Endodermal cell (in vitro differentiated cells): Measurements from ENCODE around the gene ABHD2. TPM values are rescaled to one million over a fixed set of nuclear protein-coding genes. Genes with fewer than 3 reads are reported as not detected.

Experiments used
- DNase-seq: peaks from one replicate; pipeline ENCODE4 v3.0.0-alpha.2; 2017
- H3K27ac ChIP-seq: 2 replicates; pipeline ENCODE4 v1.5.1; 2013; ENCODE audit warnings: mild to moderate bottlenecking, low read depth, low read length, moderate library complexity
- H3K27me3 ChIP-seq: 2 replicates; pipeline ENCODE4 v1.6.1; 2013; ENCODE audit warnings: mild to moderate bottlenecking, low read length, moderate library complexity; ENCODE audit not compliant: insufficient read depth, control insufficient read depth, poor library complexity, severe bottlenecking
- H3K36me3 ChIP-seq: 2 replicates; pipeline ENCODE4 v1.7.0; 2013; ENCODE audit warnings: mild to moderate bottlenecking, low read length, moderate library complexity; ENCODE audit not compliant: control insufficient read depth, insufficient read depth
- H3K4me1 ChIP-seq: one replicate; pipeline ENCODE4 v1.7.0; 2013; ENCODE audit warnings: low read length; ENCODE audit not compliant: control insufficient read depth, insufficient read depth
- H3K4me3 ChIP-seq: 2 replicates; pipeline ENCODE4 v1.5.1; 2013; ENCODE audit warnings: mild to moderate bottlenecking, low read length, moderate library complexity
- H3K9ac ChIP-seq: 2 replicates; pipeline ENCODE4 v1.6.1; 2013; ENCODE audit warnings: mild to moderate bottlenecking, low read length, moderate library complexity; ENCODE audit not compliant: poor library complexity, severe bottlenecking; ENCODE audit errors: extremely low read depth
- H3K9me3 ChIP-seq: 2 replicates; pipeline ENCODE4 v1.6.1; 2013; ENCODE audit warnings: mild to moderate bottlenecking, low read length, moderate library complexity; ENCODE audit not compliant: control insufficient read depth
- H3K27ac Mint-ChIP-seq: 2 replicates; pipeline ENCODE4 v1.8.0; 2020; ENCODE audit warnings: mixed read lengths
- H3K27me3 Mint-ChIP-seq: 2 replicates; pipeline ENCODE4 v1.8.0; 2021; ENCODE audit warnings: mild to moderate bottlenecking, mixed read lengths; ENCODE audit not compliant: insufficient read depth
- H3K36me3 Mint-ChIP-seq: 2 replicates; pipeline ENCODE4 v1.8.0; 2020; ENCODE audit warnings: low read depth, mixed read lengths
- H3K4me1 Mint-ChIP-seq: 2 replicates; pipeline ENCODE4 v1.8.0; 2020; ENCODE audit warnings: mixed read lengths
- H3K4me3 Mint-ChIP-seq: 2 replicates; pipeline ENCODE4 v1.8.0; 2020; ENCODE audit warnings: mild to moderate bottlenecking, moderate library complexity, mixed read lengths
- H3K9me3 Mint-ChIP-seq: 2 replicates; pipeline ENCODE4 v1.8.0; 2020; ENCODE audit warnings: mild to moderate bottlenecking, mixed read lengths
- WGBS, 2 experiments: methylation state at CpG; one replicate each; pipeline versions ENCODE4 v1.1.5 to v1.1.7; 2013; ENCODE audit warnings: missing lambda C conversion rate in 2 of 2, mixed read lengths in 1 of 2; ENCODE audit not compliant: insufficient coverage in 1 of 2, insufficient read length in 1 of 2; 5-methylcytosine and 5-hydroxymethylcytosine counted together
- total RNA-seq, 2 donors: library from RNA; stranded (reverse); fragmentation: NEBNext Ultra II Directional in 1 of 2; extraction: Animal tissue kit (Norgen Biotek cat#: 25700) in 1 of 2; gene quantifications; 2 replicates in 1 of 2; 3 replicates in 1 of 2; pipeline ENCODE4 v1.2.1, GENCODE V29; 2021
- TF ChIP-seq, protein P1 (sequence below): fragments of 200-600 bp; sonication (generic); conservative IDR thresholded peaks from 2 replicates; pipeline ENCODE4 v1.5.0; 2021; ENCODE audit warnings: antibody characterized with exemption, mild to moderate bottlenecking

Gene ABHD2
- total RNA-seq, 2 donors from 2014 or later = 24.1 to 26.0 TPM

- Histone ChIP-seq H3K9ac (no peak overlapping the region), H3K27me3 (no peaks in the 10 kb centered on the region), H3K4me1 (no peaks in the 10 kb centered on the region), H3K4me3 (no peak overlapping the region), H3K36me3 (no peaks in the 10 kb centered on the region), H3K9me3 (no peaks in the 10 kb centered on the region), H3K27ac (no peak overlapping the region)
- WGBS, 2 experiments = no CpG with 5 or more reads among the region's 1 CpG
- no peak overlapping the region for H3K27ac Mint-ChIP-seq
- peaks cover 3% of the 10 kb centered on the region for H3K36me3 Mint-ChIP-seq
- no peaks in the 10 kb centered on the region for H3K9me3 Mint-ChIP-seq
- no peak overlapping the region for H3K4me3 Mint-ChIP-seq
- H3K4me1 Mint-ChIP-seq = no peaks in the 10 kb centered on the region
- no peaks in the 10 kb centered on the region for H3K27me3 Mint-ChIP-seq
- TF ChIP-seq, protein P1, sequence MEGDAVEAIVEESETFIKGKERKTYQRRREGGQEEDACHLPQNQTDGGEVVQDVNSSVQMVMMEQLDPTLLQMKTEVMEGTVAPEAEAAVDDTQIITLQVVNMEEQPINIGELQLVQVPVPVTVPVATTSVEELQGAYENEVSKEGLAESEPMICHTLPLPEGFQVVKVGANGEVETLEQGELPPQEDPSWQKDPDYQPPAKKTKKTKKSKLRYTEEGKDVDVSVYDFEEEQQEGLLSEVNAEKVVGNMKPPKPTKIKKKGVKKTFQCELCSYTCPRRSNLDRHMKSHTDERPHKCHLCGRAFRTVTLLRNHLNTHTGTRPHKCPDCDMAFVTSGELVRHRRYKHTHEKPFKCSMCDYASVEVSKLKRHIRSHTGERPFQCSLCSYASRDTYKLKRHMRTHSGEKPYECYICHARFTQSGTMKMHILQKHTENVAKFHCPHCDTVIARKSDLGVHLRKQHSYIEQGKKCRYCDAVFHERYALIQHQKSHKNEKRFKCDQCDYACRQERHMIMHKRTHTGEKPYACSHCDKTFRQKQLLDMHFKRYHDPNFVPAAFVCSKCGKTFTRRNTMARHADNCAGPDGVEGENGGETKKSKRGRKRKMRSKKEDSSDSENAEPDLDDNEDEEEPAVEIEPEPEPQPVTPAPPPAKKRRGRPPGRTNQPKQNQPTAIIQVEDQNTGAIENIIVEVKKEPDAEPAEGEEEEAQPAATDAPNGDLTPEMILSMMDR = no peak
- DNase-seq = no peak
Measured at GRCh38 chr15:89097313-89097712, 9.1 kb downstream of the ABHD2 start.

DNA sequence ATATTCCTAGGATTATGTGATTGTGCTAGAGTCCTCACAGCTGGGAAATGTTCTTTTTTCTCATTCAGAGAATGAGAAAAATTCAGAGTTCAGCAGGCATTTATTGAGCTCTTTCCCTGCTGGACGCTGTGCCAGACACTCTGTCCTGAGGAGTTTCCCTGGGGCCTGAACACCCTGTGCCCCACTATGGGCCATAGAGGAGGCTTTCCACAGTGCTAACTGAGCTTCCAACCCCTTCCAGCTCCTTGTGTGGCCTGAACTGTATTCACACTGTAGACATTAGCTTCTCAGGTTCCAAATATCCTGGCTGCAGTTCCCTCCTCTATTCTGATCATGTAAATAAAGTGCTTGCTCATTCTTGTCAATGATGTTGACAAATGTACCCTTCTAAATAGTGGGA, 10.0 kb downstream of the ABHD2 start:
- H3K9me3 ChIP-seq = no peaks in the 10 kb centered on the region
- H3K36me3 Mint-ChIP-seq = peaks cover 3% of the 10 kb centered on the region
- TF ChIP-seq, protein P1 = no peak
- H3K27ac Mint-ChIP-seq = no peak overlapping the region
- H3K4me3 ChIP-seq = no peak overlapping the region
- no peaks in the 10 kb centered on the region for H3K27me3 Mint-ChIP-seq
- H3K27ac ChIP-seq = no peak overlapping the region
- no peaks in the 10 kb centered on the region for H3K27me3 ChIP-seq
- WGBS, 2 experiments = 85 to 92% methylated on average over 1 of the region's 1 CpG
- no peaks in the 10 kb centered on the region for H3K9me3 Mint-ChIP-seq
- no peaks in the 10 kb centered on the region for H3K4me1 Mint-ChIP-seq
- no peaks in the 10 kb centered on the region for H3K4me1 ChIP-seq
- H3K4me3 Mint-ChIP-seq = no peak overlapping the region
- no peak for DNase-seq
- no peaks in the 10 kb centered on the region for H3K36me3 ChIP-seq
- H3K9ac ChIP-seq = no peak overlapping the region

DNA sequence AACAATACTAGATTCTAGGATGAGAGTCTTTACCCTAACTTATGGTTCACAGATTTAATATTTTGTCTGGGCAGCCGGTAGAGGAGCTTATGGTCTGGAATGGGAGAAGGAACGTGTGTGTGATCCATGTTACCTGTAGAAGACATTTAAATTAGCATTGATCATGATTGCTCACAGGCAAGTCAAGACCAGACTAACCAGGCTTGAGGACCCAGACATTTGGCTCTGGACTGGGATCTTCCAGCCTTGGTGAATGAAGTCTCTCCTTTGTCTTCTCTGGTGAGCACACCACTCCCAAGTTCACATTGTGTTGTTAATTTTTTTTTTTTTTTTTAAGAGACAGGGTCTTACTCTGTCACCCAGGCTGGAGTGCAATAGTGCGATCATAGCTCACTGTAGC, 11.7 kb downstream of the ABHD2 start:
- H3K36me3 ChIP-seq = no peaks in the 10 kb centered on the region
- no peak overlapping the region for H3K4me3 ChIP-seq
- no peaks in the 10 kb centered on the region for H3K4me1 ChIP-seq
- no peaks in the 10 kb centered on the region for H3K9me3 Mint-ChIP-seq
- H3K4me1 Mint-ChIP-seq = no peaks in the 10 kb centered on the region
- no peaks in the 10 kb centered on the region for H3K27me3 ChIP-seq
- WGBS, 2 experiments = 82 to 90% methylated on average over 2 to 3 of the region's 3 CpGs
- DNase-seq = no peak
- no peak overlapping the region for H3K4me3 Mint-ChIP-seq
- no peaks in the 10 kb centered on the region for H3K9me3 ChIP-seq
- H3K27ac ChIP-seq = no peak overlapping the region
- no peak overlapping the region for H3K9ac ChIP-seq
- no peak overlapping the region for H3K27ac Mint-ChIP-seq
- TF ChIP-seq, protein P1 = no peak
- H3K36me3 Mint-ChIP-seq = peaks cover 3% of the 10 kb centered on the region
- H3K27me3 Mint-ChIP-seq = no peaks in the 10 kb centered on the region
